GM12892 (cell line): ENCODE measurements around the gene IGF1R.

Source experiments
- DNase-seq: peaks from one replicate; pipeline ENCODE4 v3.0.0; 2011; ENCODE audit not compliant: insufficient read length
- FAIRE-seq: peaks from 2 replicates; lab custom pipeline; 2011; peaks lifted over from hg19 to GRCh38; lab: Jason Lieb, UNC
- POLR2A ChIP-seq: IDR thresholded peaks from 2 replicates; pipeline ENCODE4 v1.6.1; 2011; ENCODE audit warnings: low read depth, low read length, control low read depth
- POLR2AphosphoS5 ChIP-seq: IDR thresholded peaks from 2 replicates; pipeline ENCODE4 v1.6.1; 2011; ENCODE audit warnings: low read depth, low read length, control low read depth
- TAF1 ChIP-seq: IDR thresholded peaks from 2 replicates; pipeline ENCODE4 v1.6.1; 2011; ENCODE audit warnings: low read depth, mild to moderate bottlenecking, control low read depth, low read length, borderline replicate concordance

The IGF1R gene

DNA sequence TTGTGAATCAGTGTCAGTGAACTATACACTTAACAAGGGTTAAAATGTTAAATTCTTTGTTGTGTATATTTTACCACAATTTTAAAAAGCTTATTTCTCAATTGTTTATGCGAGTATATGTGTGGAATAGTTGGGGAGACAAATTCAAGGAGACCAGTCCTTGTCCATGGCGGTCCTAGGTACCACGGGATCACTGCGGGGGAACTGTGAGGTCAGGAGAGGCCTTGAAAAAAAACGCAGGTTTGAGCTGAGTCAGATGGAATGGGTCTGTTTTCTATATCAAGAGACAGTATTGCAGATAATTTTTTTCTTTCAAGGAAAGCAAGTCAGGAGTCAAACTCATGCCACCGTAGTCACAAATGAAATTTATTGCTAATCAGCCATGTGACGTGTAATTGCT, 18.5 kb downstream of the IGF1R start:
- TF ChIP-seq POLR2A (no peak), TAF1 (no peak), POLR2AphosphoS5 (no peak)
- DNase-seq (no peak), FAIRE-seq (no peak)

DNA sequence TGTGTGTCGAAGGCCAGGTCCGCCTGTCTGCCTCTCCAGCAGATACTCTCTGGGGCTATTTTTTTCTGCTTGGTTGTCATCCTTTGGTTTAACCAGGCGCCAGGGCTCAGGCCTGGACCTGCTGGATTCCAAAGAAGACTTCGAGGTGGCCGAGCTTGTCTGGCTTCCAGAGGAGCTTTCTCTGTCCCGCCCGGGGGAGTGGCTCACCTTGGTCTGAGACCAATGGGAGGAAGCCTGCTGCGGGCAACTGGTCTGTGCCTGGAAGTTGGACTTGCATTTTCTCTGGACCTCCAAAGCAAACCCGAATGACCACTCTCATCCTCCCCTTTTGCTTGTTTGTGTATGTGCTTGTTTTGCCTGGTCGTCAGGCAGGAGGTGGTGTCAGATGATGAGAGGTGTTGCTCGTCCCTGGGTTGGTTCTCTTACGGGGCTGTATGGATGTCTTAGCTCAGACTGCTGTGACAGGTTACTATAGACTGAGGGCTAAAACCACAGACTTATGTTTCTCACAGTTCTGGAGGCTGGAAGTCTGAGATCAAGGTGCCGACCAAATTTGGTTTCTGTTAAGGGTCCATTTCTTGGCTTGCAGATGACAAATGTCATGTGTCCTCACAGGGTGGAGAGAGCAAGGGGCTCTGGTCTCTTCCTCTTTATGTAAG, 19.3 kb downstream of the IGF1R start:
- DNase-seq (no peak), FAIRE-seq (no peak)
- no peak for TF ChIP-seq POLR2A
- no peak for TF ChIP-seq TAF1
- TF ChIP-seq POLR2AphosphoS5 = no peak

DNA sequence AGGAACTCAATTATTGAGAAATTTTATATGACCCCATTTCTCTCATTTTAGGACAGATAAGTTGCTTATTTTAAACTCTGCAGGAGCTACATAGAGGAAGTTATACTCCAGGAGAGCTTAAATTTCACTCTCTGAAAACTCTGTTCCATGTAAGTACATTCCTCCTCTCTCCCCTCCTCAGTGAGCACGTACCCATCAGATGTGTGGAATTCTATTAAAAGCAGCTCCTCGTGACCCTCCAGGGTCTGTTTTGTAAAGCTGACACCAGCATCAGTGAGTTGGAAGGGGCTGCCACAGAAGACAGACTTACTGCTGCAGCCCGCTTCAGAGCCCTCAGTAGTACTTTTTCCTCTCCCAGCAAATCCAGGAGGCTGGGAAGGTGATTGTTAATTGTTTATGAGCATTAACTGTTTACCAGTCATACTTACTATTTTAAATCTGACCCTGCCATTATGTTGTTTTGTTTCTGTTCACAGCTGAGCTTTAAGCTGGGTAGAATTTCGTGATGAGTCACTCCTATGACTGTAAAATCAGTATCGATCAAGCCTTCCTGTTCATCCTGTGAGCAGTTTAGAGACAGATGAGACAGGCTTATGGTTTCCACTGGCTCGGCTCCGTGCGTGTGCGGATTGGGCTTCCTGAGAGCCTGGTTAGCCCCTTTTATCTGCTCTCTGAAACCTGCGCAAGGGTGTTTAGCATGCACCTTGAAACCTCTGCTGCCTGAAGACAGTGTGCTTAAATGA, 20.4 kb downstream of the IGF1R start:
- FAIRE-seq (no peak), DNase-seq (no peak)
- TF ChIP-seq POLR2AphosphoS5 (no peak), POLR2A (no peak), TAF1 (no peak)

DNA sequence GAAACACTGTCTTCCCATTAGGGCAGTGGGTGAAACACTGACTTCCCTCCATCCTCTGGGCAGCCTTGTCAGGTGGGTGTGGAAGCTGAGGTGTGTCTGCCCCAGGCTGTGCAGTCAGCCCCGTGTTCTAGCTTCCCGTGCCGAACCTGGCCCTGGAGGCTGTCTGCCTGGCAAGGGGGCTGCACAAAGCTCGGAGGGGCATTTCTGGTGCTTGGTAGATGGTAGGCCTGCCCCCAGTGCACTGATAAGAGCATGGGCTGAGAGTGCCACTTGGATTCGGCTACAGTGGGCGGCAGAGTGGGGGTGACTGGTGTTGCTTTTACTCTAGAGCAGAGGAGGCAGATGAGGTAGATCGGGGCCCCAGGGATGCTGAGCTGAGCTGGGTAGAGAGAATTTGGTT, 21.3 kb downstream of the IGF1R start:
- no peak for FAIRE-seq
- no peak for TF ChIP-seq POLR2AphosphoS5
- no peak for TF ChIP-seq TAF1
- TF ChIP-seq POLR2A = no peak
- DNase-seq = no peak

DNA sequence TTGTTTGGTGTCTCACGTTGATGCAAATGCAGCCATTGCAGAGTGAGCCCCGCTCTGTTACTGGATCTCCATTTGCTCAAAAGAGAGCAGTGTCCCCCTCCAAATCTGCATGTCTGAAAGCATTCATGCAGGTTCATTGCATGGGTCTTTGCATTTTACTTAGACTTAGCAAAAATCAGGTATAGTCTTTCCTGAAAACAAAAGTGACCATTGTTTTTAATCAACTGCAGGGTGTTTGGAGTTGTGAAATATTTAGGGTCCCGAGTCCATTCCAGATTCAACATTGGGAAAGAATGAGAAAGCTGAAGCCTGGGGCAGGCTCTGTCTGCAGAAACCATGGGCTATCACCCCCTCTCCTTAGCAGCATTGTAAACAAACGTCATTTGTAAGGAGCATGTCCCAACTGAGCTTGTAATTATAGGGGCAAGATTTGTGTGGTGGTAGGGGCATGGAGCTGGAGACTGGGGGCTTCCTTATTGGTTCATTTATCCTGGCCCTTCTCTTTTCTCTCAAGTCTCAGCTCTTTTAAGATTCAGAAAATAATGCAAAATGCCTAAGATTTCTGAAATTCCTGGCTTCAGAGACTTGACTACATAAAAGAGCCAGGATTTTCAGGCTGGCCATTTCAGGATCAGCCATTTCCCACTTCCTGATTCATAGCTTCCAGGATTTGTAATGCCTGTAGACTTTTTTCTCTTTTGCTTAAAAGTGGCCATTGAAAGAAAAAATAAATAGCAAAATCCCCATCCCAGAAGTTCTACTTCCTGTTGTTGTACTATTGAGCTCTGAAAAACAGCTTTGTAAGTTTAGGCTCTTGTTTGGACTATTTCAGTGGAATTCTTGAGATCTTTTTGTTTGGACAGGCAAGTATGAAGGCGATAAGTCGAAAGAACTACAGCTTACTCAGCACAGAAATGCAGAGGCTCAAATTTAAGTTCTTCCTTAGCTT, 23.0 kb downstream of the IGF1R start:
- no peak for DNase-seq

DNA sequence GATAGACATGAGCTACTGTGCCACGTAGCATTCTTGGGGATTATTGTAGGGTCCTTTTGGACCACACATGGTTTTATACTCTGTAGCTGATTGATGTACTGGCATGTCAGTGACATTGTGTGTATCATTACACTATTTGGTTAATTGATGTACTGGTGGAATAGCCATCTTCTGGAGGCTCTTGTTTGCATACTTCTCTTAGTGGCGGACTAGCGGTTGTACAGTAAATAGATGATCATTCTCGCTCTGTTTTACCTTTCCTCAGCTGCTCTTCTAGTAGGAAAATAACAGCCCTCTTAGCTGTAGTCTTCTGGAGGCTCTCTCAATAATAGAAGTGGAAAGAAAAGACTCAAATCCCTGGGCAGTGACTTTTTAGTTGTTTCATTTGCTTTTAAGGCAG, 24.8 kb downstream of the IGF1R start:
- TF ChIP-seq POLR2AphosphoS5 = no peak
- no peak for TF ChIP-seq TAF1
- no peak for TF ChIP-seq POLR2A
- FAIRE-seq (no peak), DNase-seq (no peak)

More for the DNA sequence above, 23.0 kb downstream of the IGF1R start:
- no peak for FAIRE-seq
- no peak for TF ChIP-seq TAF1
- no peak for TF ChIP-seq POLR2A
- TF ChIP-seq POLR2AphosphoS5 = no peak

DNA sequence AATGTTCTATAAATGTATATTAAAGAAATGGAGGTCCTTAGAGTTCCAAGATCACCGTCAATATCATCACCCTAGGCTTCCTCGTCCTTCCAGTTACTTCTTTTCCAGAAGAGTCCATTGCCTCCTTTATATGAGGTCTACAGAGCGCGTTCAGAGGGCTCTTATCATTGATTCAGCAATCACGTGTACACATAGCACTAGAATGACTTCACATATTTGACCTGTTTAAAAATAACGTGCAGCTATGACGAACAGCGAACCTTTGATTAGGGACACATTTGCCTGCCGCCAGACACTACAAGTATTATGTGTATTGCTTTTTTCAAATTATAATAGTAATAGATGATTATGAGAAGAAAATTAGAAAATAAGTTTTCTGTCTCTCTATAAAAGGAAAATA, 26.0 kb downstream of the IGF1R start:
- no peak for FAIRE-seq
- no peak for DNase-seq
- TF ChIP-seq POLR2AphosphoS5 (no peak), POLR2A (no peak), TAF1 (no peak)

DNA sequence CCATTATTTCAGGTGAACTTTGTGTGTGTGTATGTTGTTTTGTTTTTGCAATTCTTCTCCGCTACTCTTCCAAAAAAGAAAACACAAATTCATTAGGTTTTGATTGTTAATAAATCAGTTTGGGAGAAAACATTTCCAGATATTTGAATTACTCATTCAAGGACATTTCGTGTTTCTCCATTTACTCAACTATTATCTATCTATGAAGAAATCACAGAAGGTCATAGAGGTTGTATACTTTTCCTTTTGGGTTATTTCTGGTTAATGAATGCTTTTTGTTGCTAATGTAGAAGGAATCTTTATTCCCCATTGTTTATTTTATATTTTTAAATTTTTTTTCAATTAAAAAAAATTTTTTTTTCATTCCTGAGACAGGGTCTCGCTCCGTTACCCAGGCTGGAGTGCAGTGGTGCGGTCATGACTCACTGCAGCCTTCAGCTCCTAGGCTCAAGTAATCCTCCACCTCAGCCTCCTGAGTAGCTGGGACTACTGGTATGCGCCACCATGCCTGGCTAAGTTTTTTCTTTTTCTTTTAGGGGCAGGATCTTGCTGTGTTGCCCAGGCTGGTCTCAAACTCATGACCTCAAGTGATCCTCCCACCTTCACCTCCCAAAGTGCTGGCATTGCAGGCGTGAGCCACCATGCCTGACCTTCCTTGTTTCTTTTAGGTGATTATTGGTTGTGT, 28.4 kb downstream of the IGF1R start:
- DNase-seq (no peak), FAIRE-seq (no peak)
- TF ChIP-seq TAF1 (no peak), POLR2AphosphoS5 (no peak)

DNA sequence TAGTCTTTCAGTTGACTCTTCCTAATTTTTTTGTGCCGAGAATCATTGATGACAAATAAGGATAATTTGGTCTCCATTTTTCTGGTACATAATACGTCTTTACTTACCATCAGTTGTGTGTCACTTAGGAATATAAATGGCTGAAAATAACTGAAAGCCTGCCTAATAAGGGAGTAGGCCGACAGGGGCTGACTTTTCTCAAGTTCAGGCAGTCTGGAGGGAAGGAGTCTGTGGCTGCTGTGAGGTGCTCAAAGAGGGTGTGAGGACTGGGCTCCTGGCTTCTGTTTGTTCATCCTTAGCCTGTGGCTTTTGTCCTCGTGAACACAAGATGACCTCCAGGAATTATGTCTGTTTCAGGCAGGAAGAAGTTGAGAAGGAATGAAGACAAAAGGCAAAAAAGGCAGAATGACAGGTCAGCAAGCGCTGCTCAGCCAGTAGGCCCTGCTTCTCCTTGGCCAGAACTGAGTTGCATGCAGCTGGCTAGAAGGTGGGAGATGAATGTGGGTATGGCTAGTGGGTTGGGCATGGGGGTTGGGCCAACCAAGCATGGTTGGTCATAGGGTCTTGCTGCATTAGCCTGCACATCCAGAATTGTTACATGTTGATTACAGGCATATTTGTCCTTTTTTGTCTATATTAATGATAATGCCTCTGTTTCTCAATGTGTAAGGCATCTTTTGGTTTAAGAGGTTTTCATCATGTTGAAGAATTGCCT, 29.2 kb downstream of the IGF1R start:
- DNase-seq (no peak), FAIRE-seq (no peak)
- TF ChIP-seq TAF1 (no peak), POLR2A (no peak), POLR2AphosphoS5 (no peak)

DNA sequence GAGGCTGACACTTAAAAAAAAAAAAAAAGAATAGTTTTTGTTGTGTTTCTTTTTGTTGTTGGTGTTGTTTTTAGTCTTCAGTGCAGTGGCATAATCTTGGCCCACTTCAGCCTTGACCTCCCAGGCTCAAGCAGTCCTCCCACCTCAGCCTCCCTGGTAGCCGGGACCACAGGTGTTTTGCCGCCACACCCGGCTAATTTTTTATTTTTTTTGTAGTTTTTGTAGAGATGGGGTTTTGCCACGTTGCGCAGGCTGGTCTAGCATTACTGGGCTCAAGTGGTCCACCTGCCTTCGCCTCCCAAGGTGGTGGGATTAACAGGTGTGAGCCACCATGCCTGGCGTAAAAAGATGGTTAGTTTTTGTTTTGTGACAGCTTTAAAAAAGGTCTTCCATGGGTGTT, 30.1 kb downstream of the IGF1R start:
- DNase-seq (no peak), FAIRE-seq (no peak)

DNA sequence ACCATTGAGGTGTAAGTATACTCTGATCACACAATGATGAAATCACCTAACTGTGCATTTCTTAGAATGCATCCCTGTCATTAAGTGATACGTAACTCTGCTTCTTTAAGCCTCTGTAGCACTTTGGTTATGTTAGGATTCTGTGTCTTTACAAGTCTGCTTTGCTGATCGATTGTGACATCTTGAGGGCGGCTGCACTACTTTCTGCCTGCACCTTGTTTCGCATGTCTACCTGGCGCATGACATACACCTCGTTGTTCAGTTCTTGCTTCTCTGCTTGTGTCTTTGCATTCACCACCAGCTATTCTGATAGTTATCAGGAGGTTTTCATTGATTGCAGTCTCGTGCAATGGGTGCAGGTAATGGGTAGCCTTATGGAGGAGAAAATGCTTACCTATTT, 32.7 kb downstream of the IGF1R start:
- FAIRE-seq = no peak
- TF ChIP-seq POLR2AphosphoS5 = no peak
- no peak for TF ChIP-seq POLR2A
- TF ChIP-seq TAF1 = no peak
- no peak for DNase-seq

More for the DNA sequence above, 30.1 kb downstream of the IGF1R start:
- TF ChIP-seq POLR2A (no peak), POLR2AphosphoS5 (no peak), TAF1 (no peak)
